Stimulated activated CD4-positive, alpha-beta T cell treated with anti-CD3 and anti-CD28 coated beads, Interleukin-15, amount 100 ng/mL, for 24 hours (primary cell): Measurements from ENCODE around the gene TNRC18.

Experiments
- DNase-seq: peaks from one replicate; pipeline ENCODE4 v3.0.0-alpha.2; 2020

Gene TNRC18

DNA sequence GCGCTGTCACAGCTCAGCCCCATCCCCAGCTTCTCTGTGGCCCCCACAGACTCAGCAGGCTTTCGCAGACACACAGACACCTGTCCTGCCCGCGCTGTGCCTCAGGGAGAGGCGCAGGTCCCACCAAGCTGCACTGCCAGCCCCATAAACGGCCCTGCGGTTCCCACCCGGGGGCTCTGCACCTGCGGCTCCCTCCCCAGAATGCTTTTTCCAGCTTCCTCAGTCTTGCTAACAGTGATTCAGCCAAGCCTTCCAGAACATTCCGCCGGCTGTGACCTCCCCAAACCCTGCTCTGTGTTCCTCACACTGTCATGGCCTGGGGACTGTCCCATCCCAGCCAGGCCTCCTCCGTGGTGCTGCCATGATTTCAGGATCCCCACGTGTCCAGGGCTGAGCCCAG, 27.8 kb upstream of the TNRC18 start:
- no peak for DNase-seq

DNA sequence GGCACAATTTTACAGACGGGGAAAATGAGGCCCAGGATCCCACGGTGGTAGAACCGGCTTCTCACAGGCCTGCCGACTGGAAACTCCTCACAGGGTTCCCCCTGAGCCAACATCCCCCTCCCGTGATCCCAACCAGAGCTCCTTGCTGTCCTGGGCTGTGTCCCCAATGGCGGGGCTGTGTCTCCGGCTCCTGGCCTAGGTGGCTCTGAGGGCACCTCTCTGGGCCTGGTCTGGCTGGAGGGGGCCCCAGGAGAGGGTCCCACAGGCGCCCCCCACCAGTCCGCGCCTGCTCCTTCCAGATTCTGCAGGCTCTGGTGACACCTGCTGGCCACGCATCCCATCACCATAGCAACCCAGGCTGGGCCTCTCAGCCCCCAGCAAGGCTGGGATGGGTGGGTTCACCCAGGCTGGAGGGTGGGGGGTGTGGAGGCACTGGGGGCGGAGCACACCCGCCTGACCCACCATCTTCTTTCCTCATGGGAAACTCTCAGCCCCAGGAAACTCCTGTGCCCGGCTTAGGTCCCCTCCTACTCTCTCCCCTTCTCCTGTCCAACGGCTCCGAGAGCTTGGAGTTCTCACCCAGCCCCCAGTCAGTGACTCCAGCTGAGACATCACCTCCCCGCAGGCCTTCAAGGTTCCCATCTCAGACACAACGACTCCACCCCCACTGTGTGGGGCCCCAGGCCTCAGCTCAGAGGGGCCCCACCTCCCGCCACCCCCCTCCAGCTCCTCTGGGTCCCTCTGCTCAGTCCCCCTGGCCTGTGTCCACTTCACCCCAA, 27.1 kb upstream of the TNRC18 start:
- peak; percentile 37 for DNase-seq

DNA sequence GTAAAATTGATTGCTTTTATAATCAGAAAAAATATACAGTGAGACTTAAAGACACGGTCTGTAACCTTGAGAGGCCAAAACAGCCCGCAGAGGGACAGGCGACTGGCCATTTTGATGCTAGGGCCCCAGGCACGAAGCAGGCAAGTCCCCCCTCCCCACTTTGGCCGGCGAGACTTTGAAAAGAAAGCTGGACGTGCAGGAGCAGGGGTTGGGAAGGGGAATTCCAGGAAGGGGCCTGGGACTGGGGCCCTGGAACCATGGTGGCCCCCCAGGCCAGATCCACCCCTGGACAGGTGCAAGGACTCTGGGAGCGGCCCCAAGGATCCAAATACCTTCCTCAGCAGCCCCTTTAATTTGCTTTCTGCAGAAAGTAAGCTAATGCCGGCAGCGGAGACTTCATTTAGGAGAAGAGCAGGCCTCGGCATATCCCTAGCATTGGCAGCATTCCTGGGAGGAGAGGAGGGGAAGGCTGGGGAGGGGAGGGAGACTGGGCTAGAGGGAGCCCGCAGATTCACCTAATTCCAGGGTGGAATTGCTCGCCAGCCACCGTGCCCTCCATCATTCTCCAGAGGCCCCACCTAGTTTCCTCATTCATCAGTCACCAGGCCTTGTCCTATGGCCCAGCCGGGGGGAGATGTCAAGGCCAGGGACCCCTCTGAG, 24.9 kb upstream of the TNRC18 start:
- no peak for DNase-seq

DNA sequence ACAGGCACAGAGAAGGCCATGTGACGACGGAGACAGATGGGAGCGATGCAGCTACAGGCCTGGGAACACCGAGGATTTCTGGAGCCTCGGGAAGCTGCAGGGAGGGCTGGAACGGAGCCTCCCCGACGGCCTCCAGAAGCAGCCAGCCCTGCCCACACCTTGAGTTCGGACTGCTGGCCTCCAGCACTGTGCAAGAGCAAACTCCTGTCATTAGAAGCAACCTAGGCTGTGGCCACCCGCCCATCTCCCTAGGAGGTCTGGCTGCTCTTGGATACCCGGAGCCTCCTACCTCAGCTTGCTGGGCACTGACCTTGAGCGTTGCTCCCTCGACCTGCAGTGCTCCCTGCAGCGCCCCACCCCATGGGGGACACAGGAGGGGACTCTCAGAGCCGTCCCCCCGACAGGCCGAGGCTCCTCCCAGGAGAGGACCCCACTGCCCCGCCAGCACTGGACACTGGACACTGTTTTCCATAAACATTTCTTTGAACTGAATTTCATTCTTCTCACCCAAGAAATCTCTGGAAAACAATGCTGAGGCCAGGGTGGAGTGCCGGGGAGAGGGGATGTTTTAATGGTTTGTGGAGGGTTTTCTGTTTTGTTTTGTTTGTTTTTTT, 22.5 kb upstream of the TNRC18 start:
- DNase-seq, result no peak

DNA sequence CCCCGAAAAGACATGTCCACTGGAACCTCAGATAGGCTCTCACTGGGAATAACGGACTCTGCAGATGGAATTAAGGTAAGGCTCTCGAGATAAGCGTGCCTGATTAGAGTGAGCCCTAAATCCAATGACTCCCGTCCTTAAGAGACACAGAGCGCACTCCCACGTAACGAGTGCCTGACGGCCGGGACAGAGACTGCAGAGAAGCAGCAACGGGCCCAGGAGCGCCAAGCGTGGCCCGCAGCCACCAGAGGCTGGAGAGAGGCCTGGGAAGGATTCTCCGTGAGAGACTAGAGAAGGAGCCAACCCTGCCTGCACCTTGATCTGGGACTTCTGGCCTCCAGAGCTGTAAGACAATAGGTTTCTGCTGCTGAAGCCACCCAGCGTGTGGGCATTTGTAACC, 20.0 kb upstream of the TNRC18 start:
- no peak for DNase-seq

DNA sequence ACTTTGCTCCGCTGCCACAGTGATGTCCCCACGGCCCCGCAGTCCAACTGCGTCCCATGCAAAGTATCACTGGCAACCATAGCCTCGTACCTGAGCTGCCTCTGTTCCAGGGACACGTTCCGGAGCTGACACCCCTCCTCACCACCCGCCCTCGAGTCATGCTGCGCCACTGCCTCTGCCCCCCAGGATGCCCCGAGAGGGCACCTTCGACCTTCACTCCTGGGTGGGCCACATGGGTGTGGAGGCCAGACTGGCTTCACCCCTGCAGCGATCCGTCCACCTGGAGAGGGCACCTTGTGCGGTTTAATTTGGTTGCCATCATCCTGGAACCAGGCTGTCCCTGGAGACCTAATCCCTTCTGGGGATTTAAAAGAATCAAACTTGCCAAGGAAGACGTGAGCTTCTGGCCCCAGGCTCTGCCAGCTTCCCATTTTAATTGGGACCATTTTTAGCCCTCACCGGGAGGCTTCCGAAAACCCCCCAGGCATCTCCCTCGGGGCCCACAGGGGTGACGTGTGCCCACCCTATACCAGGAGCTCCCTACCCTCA, 19.2 kb upstream of the TNRC18 start:
- DNase-seq, result no peak

DNA sequence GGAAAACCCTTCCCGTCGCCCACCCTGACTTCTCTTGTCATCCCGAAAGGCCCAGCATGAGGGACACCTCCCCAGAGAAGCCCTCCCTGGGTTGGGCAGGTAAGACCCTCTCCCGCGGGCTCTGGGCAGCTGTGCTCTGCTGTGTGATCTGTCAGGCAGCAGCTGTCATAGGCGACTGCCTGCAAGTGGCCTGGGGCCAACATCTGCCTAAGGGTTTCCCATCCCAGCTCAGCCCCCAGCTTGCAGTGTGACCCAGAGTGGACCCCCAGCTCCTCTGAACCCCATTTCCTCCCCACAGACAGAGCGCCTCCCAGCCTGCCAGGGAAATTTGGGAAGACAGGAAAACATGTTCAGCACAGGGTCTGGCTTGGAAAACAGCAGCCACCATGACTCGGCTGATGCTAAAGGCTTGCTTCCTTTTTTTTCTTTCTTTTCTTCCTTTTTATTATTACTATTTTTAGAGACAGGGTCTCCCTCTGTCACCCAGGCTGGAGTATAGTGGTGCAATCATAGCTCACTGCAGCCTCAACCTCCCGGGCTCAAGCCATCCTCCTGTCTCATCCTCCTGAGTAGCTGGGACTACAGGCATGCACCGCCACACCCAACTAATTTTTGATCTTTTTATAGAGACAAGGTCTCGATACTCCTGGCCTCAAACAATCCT, 18.3 kb upstream of the TNRC18 start:
- DNase-seq, result no peak

DNA sequence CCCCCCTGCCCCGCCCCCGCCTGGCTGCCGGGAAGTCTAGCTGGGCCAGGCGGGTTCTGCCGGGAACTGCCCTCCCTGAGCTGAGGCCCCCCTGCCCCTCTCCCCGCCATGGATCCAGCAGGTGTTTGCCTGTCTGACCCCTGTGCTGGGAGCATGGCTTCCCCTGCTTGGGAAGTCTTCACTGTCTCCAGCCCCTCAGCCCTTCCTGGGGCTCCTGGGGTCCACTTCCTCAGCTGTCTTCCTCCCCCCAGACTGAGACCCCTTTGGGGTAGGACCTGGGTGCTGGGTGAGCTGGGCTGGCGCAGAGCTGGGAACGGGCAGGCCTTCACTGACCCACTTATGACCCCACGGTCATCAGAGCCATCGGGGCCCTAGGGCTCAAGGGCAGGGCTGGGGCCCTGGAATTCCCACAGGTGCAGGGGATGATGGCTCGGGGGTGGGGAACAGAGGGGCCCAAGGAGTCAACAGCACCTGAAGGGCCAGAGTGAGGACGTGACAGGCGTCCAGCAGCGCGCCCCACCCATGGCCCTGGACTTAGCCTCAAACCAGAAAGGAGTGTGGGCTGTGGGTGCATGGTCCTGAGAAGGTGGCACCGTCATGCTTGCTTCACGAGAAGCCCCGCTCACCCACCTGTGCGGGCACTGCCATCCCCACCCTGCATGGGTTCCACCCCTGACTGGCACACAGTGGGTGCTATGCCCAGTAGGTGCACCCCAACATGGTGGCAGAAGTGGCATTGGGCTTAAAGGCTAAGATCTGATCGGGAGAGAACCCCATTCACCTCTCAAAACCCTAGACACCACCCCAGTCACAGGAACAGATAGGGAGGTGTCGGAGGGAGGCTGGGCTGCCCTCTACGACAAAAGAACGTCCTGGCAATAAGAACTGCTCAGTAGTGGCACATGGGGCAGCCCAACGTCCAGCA, 16.2 kb upstream of the TNRC18 start:
- DNase-seq, result no peak

DNA sequence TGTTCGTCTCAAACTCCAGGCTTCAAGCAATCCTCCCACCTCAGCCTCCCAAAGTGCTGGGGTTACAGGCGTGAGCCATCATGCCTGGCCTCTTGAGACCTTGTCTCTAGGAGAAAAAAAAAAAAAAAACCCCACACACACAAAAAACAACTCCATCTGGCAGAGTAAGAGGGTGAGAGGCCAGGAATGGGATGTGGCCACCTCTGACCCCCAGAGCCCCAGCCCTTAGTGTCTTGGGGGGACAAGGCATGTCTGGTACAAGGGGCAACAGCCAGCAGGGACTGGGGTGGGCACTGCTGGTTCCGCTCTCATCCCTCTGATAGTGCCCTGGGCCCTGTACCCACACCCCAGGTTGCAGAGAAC, 15.6 kb upstream of the TNRC18 start:
- DNase-seq, result no peak

DNA sequence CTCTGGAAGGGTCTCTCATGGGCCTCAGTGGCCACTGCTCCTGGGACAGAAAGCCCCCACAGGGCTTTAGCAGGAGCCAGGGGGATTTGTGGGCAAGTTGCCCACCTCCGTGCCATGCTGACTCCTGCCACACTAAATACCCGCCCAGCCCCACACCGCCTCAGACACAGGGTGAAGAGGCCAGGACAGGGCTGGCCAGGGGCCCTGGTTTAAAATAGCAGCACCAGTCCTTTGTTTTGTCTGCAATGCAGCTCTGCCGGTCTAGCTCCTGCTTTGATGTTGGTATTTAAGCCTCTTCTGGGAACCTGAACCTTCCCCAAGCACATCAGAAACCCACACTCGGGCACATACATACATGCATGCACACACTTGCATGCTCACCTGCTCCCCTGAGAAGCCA, 14.4 kb upstream of the TNRC18 start:
- no peak for DNase-seq

DNA sequence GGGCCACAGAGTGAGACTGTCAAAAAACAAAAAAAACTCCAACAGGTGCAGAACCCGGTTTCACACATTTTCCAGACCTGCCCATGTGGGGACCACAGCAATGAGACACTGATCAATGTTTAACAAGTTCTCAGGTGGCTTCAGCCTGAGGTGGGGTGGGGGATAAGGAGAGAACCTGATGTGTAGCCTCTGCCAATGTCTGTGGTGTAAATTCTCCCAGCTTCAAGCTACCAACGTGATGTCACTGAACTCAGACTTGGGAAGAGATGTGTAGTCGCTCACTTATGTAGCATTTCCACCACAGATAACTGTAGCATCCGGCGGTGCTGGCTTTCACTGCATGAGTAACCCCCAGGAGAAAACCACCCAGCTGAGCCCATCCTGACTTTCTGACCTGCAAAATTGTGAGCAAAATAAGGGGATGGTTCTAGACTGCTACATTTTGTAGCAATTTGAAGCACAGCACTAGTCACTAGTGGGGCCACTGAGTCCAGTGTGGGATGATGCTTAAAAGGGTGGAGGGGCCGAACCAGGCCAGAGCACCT, 13.8 kb upstream of the TNRC18 start:
- DNase-seq, result no peak

DNA sequence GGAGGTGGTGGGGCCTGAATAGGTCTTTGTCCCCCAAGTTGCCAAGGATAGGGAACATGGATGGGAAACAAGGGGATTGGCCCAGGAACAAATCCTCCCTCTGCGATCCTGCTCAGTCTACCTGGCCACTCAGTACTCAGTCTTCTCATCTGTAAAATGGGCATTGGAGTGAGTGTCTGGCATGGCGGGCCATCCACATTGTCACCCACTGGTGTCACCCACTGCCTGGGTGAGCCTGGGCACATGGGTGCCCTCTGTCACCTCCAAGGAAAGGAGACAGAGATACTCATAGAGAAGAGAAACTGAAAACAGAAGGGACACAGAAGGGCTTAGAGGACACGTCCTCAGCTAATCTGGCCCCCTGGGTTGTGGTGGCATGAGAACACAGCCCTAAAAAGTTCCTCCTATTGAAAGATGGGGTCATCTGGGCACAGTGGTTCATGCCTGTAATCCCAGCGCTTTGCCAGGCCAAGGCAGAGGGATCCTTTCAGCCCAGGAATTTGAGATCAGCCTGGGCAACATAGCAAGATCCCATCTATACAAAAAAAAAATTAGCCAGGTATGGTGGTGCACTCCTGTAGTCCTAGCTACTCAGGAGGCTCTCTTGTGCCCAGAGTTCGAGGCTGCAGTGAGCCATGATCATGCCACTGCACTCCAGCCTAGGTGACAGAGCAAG, 12.5 kb upstream of the TNRC18 start:
- DNase-seq, result no peak

DNA sequence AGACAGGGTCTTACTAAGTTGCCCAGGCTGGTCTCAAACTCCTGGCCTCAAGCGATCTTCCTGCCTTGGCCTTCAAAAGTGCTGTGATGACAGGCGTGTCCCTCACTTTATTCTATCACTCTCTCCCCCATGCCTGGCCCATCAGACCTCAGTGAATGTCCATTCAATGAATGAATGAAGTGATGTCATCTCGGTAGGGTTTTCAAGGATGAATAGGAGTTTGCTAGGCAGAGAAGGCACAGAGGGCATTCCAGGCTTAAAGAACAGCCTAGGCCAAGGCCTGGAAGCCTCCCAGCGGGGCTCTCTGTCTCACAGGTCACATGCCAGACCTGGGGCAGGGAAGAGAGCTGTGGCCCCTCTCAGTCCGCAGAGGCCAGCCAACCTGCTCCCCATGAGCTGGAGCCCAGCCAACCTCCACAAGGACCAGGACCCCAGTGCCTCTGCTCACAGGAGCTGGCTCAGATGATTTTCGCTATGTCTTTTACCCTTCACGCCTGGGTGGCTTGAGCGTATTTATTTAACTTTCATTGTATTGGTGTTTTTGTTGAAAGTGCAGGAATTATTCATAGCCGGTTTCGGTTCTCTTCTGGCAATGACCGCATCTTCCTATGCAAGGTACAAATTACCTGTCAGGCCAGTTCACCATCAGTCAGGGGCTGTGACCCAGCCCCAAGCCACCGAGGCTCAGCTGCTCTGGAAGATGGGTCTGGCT, 11.8 kb upstream of the TNRC18 start:
- no peak for DNase-seq

DNA sequence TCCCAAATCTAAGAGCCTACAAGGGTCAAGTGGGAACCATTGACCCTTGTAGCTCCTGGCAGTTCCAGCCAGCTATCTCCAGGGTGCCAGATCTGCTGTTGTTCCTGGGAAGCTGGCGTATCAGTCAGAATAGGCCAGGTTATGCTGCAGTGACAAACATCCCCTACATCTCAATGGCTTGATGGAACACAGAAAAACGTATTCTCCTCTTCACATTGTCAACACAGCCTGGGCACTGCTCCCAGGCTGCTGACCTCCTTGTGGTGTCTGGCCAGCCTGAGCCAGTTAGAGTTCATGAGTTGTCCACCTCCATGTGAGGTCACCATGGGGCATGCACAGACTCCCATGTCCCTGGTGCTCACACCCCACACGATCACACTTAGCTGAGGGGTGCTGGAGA, 9.5 kb upstream of the TNRC18 start:
- no peak for DNase-seq

DNA sequence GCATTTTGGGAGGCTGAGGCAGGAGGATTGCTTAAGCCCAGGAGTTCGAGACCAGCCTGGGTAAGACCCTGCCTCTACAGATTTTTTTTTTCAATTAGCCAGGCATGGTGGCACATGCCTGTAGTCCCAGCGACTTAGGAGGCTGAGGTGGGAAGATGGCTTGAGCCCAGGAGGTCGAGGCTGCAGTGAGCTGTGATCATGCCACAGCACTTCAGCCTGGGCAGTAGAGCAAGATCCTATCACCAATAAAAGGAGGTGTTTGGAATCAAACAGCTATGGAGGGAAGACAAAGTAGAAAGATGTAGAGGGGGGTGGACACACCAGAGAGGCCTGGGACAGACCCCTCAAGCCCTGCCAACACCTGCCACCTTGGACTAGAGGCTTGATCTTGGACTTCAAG, 9.1 kb upstream of the TNRC18 start:
- DNase-seq, result no peak

DNA sequence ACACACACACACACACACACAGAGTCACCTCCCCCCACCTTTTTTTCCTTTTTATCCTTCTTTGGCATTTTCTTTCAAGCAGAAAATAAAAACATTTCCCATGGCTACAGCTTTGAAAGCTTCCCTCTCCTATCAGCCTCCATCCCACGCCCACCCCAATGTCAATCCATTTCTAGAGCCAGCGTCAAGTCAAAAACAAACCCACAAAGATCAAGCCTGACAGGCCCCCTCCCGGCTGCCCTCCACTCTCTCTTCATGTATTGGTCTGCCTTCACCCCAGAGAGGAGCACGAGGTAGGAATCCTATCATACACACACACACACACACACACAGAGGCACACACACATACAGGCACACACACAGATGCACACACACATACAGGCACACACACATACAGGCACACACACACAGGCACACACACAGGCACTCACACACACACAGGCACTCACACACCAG, 8.0 kb upstream of the TNRC18 start:
- no peak for DNase-seq

DNA sequence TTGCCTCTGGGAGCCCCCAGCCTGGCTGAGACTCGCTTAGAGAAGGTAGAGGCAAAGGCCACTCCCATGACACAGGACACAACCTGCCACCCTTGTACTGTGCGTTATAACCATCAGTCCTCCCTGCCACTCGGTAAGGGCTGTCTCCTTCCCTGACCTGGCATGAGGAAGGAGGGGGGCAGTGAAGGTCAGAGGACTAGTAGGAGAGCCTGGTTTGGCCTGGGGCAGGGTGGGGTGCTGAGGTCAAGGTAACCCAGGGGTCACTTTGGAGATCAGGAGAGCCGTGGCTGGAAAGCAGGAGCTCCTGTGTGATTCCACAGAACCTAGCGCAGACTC, 6.9 kb upstream of the TNRC18 start:
- DNase-seq, result no peak

DNA sequence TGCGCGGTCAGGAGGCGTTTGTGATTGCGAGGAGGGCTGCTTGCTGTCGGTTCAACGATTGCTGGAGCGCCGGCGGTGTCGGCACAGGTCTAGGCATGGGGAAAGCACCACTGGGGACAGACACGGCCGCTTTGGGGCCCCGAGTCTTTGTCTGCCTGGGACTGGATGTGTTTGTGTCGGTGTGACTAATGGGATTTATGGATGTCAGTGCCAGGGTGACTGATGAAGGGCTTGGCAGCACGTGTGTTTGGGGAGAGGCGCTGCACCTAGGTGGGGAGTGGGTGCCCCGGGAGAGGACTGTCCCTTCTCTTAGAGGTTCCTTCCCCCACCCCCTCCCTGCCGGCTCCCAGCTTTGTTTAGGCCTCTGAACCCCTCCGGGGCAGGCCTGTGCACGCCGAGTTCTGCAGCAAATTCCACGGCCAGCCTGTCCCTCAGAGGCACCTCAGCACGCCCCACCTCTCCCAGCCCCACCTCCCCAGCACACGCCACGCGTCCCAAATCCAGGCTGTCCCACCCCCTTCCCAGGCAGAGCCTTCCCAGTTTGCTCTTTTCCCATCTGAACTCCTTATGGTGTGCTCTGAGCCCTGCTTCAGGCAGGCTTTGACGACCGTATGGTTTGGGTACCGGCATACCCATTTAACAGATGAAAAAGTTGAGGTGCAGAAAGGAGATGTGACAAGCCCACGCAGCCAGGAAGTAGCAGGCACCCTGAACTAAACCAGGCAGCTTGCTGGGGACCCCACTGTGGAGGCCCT, 6.4 kb upstream of the TNRC18 start:
- DNase-seq, result no peak

DNA sequence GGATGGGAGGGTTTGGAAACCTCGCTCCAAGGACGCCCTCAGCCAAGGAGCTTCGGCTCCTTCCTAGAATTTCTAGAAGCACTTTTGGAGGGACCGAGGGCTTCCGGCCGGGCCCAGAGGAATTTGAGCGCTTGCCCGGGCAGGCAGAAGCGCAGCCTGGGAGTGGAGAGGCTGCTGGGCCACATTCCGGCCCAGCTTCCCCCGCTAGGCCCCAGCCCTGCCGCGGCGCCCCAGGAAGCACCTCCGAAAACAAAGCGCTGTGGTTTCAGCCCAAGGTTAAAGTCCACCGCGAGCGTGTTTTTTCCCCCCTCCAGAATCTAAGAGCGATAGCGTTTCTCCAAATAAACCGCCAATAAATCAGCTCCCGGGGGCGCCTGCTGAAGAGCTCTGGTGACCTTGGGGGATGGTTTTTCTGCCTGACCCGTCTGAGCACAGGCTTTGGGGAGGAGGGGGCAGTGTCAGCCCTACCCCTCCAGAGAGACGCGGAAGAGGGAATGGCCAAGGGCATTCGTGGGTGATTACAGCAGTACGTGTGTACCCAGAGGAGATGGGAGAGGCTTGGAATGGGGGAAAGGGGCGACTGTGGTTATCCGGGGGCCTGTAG, 5.7 kb upstream of the TNRC18 start:
- DNase-seq, result no peak
